Progenitor cell of endocrine pancreas (in vitro differentiated cells): ENCODE data around the gene SLC24A4. TPM values are rescaled to one million over a fixed set of nuclear protein-coding genes. Genes with fewer than 3 reads are reported as not detected.

Experiments
- DNase-seq: peaks from one replicate; pipeline ENCODE4 v3.0.0; 2021; ENCODE audit warnings: low spot score; ENCODE audit not compliant: unreplicated experiment
- H3K27ac Mint-ChIP-seq: 2 replicates; pipeline ENCODE4 v1.8.0; 2021; ENCODE audit warnings: mild to moderate bottlenecking, moderate library complexity, mixed read lengths
- H3K27me3 Mint-ChIP-seq: 2 replicates; pipeline ENCODE4 v1.8.0; 2021; ENCODE audit warnings: mixed read lengths
- H3K36me3 Mint-ChIP-seq: 2 replicates; pipeline ENCODE4 v1.8.0; 2022; ENCODE audit warnings: mixed read lengths; ENCODE audit not compliant: insufficient read depth
- H3K4me1 Mint-ChIP-seq: 2 replicates; pipeline ENCODE4 v1.8.0; 2021; ENCODE audit warnings: low read depth, mixed read lengths
- H3K4me3 Mint-ChIP-seq: 2 replicates; pipeline ENCODE4 v1.8.0; 2021; ENCODE audit warnings: low read depth, mild to moderate bottlenecking, moderate library complexity, mixed read lengths
- H3K9me3 Mint-ChIP-seq: 2 replicates; pipeline ENCODE4 v1.8.0; 2021; ENCODE audit warnings: low read depth, mixed read lengths
- CTCF ChIP-seq: fragments of 200-600 bp; sonication (generic); IDR thresholded peaks from one replicate; pipeline ENCODE4 v1.5.0; 2021; ENCODE audit warnings: antibody characterized with exemption, mild to moderate bottlenecking; ENCODE audit not compliant: unreplicated experiment
- total RNA-seq: library from RNA; stranded (reverse); gene quantifications from 2 replicates; pipeline ENCODE4 v1.2.1, GENCODE V29; 2021

SLC24A4 gene
- total RNA-seq, 1 donor from 2014 or later = not detected

- no peak for DNase-seq
- H3K36me3 Mint-ChIP-seq = no peaks in the 10 kb centered on the region
- H3K4me3 Mint-ChIP-seq = no peak overlapping the region
- H3K4me1 Mint-ChIP-seq = no peaks in the 10 kb centered on the region
- no peak for TF ChIP-seq CTCF
- peaks cover 10% of the 10 kb centered on the region for H3K27me3 Mint-ChIP-seq
- no peak overlapping the region for H3K27ac Mint-ChIP-seq
- no peaks in the 10 kb centered on the region for H3K9me3 Mint-ChIP-seq
These were observed 139.6 kb downstream of the SLC24A4 start for GRCh38 chr14:92462568-92462967.

DNA sequence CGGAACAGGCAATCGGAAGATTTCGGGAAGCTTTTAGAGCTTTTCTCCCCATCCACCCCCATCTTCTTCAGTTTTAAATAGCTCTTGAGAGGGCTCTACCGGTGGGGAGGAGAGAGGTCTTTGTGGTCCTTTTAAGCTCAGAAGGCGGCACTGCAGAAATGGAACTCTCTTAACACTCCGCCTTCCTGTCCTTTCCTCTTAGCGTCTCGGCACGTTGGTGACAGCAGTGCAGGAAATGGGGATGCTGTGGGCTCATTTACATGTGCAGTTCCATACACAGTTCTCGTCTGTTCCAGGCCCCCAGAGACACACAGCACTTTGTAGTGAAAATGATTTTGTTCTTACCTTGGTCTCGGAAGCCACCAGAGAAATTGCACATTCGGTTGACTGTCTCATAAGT lies 140.2 kb downstream of the SLC24A4 start:
- no peaks in the 10 kb centered on the region for H3K9me3 Mint-ChIP-seq
- H3K27me3 Mint-ChIP-seq = peaks cover 10% of the 10 kb centered on the region
- H3K36me3 Mint-ChIP-seq = no peaks in the 10 kb centered on the region
- DNase-seq = no peak
- no peak overlapping the region for H3K27ac Mint-ChIP-seq
- no peak for TF ChIP-seq CTCF
- no peak overlapping the region for H3K4me3 Mint-ChIP-seq
- no peaks in the 10 kb centered on the region for H3K4me1 Mint-ChIP-seq

DNA sequence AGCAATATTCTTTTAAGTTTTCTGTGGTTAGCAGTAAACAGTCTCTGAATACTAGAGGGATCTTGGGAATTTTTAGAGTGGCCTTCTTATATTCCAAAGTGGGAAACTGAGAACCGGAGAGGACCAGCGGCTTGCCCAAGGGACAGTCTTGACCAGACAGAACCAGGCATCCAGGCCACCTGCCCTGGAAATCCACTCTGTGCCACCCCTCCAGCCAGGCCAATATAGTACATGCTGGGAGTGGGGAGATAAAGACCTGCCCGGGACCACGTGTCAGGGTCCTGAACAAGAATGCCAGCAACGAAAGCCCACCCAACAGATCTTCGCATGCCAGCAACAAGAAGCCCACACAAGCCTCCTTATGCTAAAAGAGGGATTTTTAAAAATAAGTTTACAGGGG lies 141.2 kb downstream of the SLC24A4 start:
- H3K36me3 Mint-ChIP-seq = no peaks in the 10 kb centered on the region

DNA sequence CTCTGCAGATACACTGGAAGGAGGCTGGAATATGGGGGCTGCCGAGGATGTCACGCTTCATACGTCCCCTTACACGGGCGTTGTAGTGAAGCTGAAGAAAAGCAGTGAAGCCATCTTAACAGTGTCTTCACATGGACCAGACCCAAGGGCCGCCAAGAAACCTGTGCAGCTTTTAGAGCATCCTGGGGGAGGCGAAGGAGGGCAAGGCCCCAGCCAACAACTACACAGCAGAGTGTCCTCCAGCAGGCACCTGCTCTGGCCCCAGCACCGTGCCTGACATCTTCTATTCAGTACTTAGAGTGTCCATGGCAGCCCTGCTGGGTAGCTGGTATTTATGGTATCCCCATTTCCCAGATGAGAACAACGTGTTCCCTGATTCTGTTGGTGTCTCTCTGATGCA lies 141.8 kb downstream of the SLC24A4 start:
- Mint-ChIP-seq H3K36me3 (no peaks in the 10 kb centered on the region), H3K27me3 (peaks cover 10% of the 10 kb centered on the region), H3K9me3 (no peaks in the 10 kb centered on the region), H3K4me3 (no peak overlapping the region), H3K4me1 (no peaks in the 10 kb centered on the region), H3K27ac (no peak overlapping the region)
- no peak for DNase-seq
- TF ChIP-seq CTCF = no peak

More for the DNA sequence above, 141.2 kb downstream of the SLC24A4 start:
- Mint-ChIP-seq H3K27ac (no peak overlapping the region), H3K9me3 (no peaks in the 10 kb centered on the region), H3K4me1 (no peaks in the 10 kb centered on the region), H3K27me3 (peaks cover 10% of the 10 kb centered on the region), H3K4me3 (no peak overlapping the region)
- TF ChIP-seq CTCF = no peak
- DNase-seq = no peak

- H3K4me3 Mint-ChIP-seq = no peak overlapping the region
- H3K27me3 Mint-ChIP-seq = peaks cover 10% of the 10 kb centered on the region
- TF ChIP-seq CTCF = no peak
- no peaks in the 10 kb centered on the region for H3K9me3 Mint-ChIP-seq
- no peak overlapping the region for H3K27ac Mint-ChIP-seq
- DNase-seq = no peak
- H3K36me3 Mint-ChIP-seq = no peaks in the 10 kb centered on the region
- no peaks in the 10 kb centered on the region for H3K4me1 Mint-ChIP-seq
These were observed 142.5 kb downstream of the SLC24A4 start for GRCh38 chr14:92465353-92466055.
